ENCODE measurements around the gene APOC3.
"Not testable (repeated sequence)": the region's sequence is repeated elsewhere in the genome, so short reads cannot be mapped to it uniquely, and the experiment has no call there.

APOC3 gene

GRCh38 chr11:116831790-116832349 is 2.2 kb downstream of the APOC3 start:
- H3K4me3 ChIP-seq (ENCODE audit: low read depth, low read length): no peak overlapping the region
- TF ChIP-seq, protein P1, sequence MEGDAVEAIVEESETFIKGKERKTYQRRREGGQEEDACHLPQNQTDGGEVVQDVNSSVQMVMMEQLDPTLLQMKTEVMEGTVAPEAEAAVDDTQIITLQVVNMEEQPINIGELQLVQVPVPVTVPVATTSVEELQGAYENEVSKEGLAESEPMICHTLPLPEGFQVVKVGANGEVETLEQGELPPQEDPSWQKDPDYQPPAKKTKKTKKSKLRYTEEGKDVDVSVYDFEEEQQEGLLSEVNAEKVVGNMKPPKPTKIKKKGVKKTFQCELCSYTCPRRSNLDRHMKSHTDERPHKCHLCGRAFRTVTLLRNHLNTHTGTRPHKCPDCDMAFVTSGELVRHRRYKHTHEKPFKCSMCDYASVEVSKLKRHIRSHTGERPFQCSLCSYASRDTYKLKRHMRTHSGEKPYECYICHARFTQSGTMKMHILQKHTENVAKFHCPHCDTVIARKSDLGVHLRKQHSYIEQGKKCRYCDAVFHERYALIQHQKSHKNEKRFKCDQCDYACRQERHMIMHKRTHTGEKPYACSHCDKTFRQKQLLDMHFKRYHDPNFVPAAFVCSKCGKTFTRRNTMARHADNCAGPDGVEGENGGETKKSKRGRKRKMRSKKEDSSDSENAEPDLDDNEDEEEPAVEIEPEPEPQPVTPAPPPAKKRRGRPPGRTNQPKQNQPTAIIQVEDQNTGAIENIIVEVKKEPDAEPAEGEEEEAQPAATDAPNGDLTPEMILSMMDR (IDR thresholded peaks at IDR 0.05; ENCODE audit: insufficient read depth, low read depth, low read length, missing control alignments): no peak
- no peak for DNase-seq (ENCODE audit: low read depth)

DNA sequence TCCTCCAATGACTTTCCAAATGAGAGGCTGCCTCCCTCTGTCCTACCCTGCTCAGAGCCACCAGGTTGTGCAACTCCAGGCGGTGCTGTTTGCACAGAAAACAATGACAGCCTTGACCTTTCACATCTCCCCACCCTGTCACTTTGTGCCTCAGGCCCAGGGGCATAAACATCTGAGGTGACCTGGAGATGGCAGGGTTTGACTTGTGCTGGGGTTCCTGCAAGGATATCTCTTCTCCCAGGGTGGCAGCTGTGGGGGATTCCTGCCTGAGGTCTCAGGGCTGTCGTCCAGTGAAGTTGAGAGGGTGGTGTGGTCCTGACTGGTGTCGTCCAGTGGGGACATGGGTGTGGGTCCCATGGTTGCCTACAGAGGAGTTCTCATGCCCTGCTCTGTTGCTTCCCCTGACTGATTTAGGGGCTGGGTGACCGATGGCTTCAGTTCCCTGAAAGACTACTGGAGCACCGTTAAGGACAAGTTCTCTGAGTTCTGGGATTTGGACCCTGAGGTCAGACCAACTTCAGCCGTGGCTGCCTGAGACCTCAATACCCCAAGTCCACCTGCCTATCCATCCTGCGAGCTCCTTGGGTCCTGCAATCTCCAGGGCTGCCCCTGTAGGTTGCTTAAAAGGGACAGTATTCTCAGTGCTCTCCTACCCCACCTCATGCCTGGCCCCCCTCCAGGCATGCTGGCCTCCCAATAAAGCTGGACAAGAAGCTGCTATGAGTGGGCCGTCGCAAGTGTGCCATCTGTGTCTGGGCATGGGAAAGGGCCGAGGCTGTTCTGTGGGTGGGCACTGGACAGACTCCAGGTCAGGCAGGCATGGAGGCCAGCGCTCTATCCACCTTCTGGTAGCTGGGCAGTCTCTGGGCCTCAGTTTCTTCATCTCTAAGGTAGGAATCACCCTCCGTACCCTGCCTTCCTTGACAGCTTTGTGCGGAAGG is 2.9 kb downstream of the APOC3 start:
- DNase-seq (ENCODE audit: low read depth): peak; percentile 26
- TF ChIP-seq, protein P1 (IDR thresholded peaks at IDR 0.05; ENCODE audit: insufficient read depth, low read depth, low read length, missing control alignments): peak; percentile 9
- H3K4me3 ChIP-seq (ENCODE audit: low read depth, low read length): no peak overlapping the region

DNA sequence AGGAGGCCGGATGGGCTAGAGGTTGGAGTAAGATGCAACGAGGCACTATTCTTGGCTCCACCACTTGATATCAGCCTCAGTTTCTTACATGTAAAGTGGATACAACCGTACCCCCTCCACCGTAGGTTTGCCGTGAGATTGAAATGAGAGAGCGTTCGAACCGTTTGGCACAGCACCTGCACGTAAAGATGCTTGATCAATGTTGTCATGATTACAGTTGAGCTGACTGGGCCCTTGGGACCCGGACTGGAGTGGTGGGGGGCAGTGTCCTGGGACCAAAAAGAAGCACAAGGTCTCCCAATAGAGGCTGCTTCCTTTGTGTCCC is 3.7 kb downstream of the APOC3 start:
- TF ChIP-seq, protein P1 (IDR thresholded peaks at IDR 0.05; ENCODE audit: insufficient read depth, low read depth, low read length, missing control alignments): no peak
- no peak for DNase-seq (ENCODE audit: low read depth)
- no peak overlapping the region for H3K4me3 ChIP-seq (ENCODE audit: low read depth, low read length)

DNA sequence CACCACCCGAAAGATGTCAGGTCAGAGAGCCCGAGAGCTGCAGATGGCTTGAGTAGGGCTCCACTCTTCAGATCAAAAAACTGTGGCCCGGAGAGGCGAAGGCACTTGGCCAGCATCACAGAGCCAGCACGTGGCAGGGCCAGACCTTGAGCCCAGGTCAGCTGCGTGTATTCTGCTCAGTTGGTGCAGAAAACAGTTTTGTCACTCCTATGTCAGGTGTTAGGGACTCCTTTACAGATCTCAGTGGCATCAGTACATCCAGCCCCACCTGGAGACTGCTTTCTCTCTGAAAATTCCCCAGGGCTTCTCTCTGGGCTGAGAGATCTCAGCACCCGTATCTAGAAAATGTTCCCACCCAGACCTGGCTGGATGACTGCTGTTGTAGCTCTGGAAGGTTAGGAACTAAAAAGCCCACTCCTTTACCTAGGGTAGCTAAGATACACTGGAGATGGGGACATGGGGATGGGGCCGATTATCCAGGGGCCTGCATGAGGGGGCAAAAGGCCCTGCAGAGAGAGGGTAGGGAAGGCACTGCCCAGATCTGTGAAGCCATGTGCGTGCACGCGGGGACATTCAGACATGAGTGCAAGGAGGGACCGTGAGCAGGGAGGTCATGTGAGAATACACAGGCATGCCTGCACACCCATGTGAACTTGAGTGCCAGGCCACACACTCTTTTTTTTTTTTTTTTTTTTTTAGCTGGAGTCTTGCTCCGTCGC is 4.3 kb downstream of the APOC3 start:
- no peak overlapping the region for H3K4me3 ChIP-seq (ENCODE audit: low read depth, low read length)
- TF ChIP-seq, protein P1 (IDR thresholded peaks at IDR 0.05; ENCODE audit: insufficient read depth, low read depth, low read length, missing control alignments): no peak
- DNase-seq (ENCODE audit: low read depth): no peak

GRCh38 chr11:116834535-116835041 is 4.9 kb downstream of the APOC3 start:
- DNase-seq (ENCODE audit: low read depth); H3K4me3 ChIP-seq (ENCODE audit: low read depth, low read length): not testable (repeated sequence)

DNA sequence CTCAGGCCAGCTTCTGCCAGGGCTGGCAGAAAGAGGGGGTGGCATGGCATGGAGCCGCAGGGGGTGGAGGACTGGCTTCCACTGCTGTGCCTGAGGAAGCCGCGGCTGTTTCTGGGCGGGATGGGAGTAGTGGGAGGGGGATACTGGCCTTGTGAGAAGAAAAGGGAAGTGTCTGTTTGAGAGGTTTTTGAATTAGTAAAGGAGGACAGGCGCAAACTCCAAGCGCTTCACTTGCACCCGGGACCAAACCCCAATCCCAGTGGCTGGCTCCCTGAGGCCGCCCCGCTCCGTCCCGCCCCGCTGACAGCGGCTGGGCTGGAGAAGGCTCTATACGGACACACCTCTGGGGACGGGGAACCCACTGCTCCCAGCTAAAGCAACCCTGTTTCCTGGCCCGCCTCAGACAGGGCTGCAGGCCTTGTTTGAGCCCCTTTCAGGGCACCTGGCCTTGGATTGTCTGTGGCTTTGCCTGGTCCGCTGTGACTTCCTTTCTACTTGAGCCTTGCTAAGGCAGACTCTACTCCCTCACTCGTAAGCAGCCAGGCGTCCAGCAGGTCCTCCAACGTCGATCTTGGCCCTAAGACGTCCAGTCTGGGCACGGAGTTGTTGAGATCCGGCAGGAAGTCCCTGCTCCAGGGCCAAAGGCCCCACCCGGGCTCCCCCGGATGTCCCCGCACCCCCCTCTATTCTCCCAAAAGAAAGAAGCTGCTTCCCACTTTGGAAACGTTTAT is 5.5 kb downstream of the APOC3 start:
- DNase-seq (ENCODE audit: low read depth): peak; percentile 28
- H3K4me3 ChIP-seq (ENCODE audit: low read depth, low read length): peak overlapping the region; percentile 67
- TF ChIP-seq, protein P1 (IDR thresholded peaks at IDR 0.05; ENCODE audit: insufficient read depth, low read depth, low read length, missing control alignments): no peak

Measured in GM12865 (cell line).